Loucy (cell line): ENCODE measurements around the gene PTCH1.

ENCODE experiments used
- H2AFZ ChIP-seq: fragments of 200-600 bp; sonication (generic); 2 replicates; pipeline ENCODE4 v1.6.0; 2016; ENCODE audit warnings: antibody characterized with exemption, mild to moderate bottlenecking, low read length, moderate library complexity
- H3F3A ChIP-seq: fragments of 200-600 bp; 2 replicates; pipeline ENCODE4 v1.6.0; 2016; ENCODE audit warnings: antibody characterized with exemption, low read depth, mild to moderate bottlenecking
- H3K27me3 ChIP-seq: fragments of 200-600 bp; sonication (generic); 2 replicates; pipeline ENCODE4 v1.6.1; 2014; ENCODE audit warnings: low read length, mild to moderate bottlenecking; ENCODE audit not compliant: insufficient read depth, poor library complexity, severe bottlenecking
- H3K36me3 ChIP-seq: fragments of 200-600 bp; sonication (generic); 2 replicates; pipeline ENCODE4 v1.6.1; 2016; ENCODE audit warnings: low read length; ENCODE audit not compliant: insufficient read depth
- H3K4me1 ChIP-seq: fragments of 200-600 bp; sonication (generic); 2 replicates; pipeline ENCODE4 v1.5.1; 2014; ENCODE audit warnings: low read length, mild to moderate bottlenecking; ENCODE audit not compliant: insufficient read depth, poor library complexity, severe bottlenecking
- H3K4me2 ChIP-seq: fragments of 200-600 bp; sonication (generic); 2 replicates; pipeline ENCODE4 v1.6.0; 2014; ENCODE audit warnings: antibody characterized with exemption, low read length, low read depth, mild to moderate bottlenecking; ENCODE audit not compliant: poor library complexity, severe bottlenecking
- H3K4me3 ChIP-seq: fragments of 200-600 bp; sonication (generic); 2 replicates; pipeline ENCODE4 v1.5.1; 2014; ENCODE audit warnings: low read length, mild to moderate bottlenecking, mixed read lengths; ENCODE audit not compliant: poor library complexity, severe bottlenecking
- H3K79me2 ChIP-seq: fragments of 200-600 bp; sonication (generic); 2 replicates; pipeline ENCODE4 v1.6.1; 2014; ENCODE audit warnings: low read length; ENCODE audit not compliant: insufficient read depth
- H3K9ac ChIP-seq: fragments of 200-600 bp; sonication (generic); 2 replicates; pipeline ENCODE4 v1.6.0; 2014; ENCODE audit warnings: mild to moderate bottlenecking, low read depth, low read length, moderate library complexity; ENCODE audit not compliant: poor library complexity, severe bottlenecking
- H3K9me2 ChIP-seq: fragments of 200-600 bp; sonication (generic); replicated peaks from 2 replicates; pipeline ENCODE4 v1.6.1; 2016; ENCODE audit warnings: low read depth, low read length, mixed read lengths
- H3K9me3 ChIP-seq: fragments of 200-600 bp; sonication (generic); 2 replicates; pipeline ENCODE4 v1.6.1; 2014; ENCODE audit warnings: mild to moderate bottlenecking, antibody characterized with exemption, low read length, low read depth; ENCODE audit not compliant: insufficient read depth
- H4K20me1 ChIP-seq: fragments of 200-600 bp; sonication (generic); 2 replicates; pipeline ENCODE4 v1.6.0; 2014; ENCODE audit warnings: antibody characterized with exemption, low read length, mild to moderate bottlenecking; ENCODE audit not compliant: insufficient read depth, poor library complexity, severe bottlenecking
- EZH2phosphoT487 ChIP-seq: fragments of 200-600 bp; IDR thresholded peaks from 2 replicates; pipeline ENCODE4 v1.6.1; 2018; ENCODE audit warnings: antibody characterized with exemption, mild to moderate bottlenecking, moderate library complexity, borderline replicate concordance
- TF ChIP-seq, protein P1 (sequence below): fragments of 200-600 bp; sonication (generic); conservative IDR thresholded peaks from 2 replicates; pipeline ENCODE4 v1.5.1; 2014; ENCODE audit warnings: mild to moderate bottlenecking, antibody characterized with exemption, low read length

The PTCH1 gene

DNA sequence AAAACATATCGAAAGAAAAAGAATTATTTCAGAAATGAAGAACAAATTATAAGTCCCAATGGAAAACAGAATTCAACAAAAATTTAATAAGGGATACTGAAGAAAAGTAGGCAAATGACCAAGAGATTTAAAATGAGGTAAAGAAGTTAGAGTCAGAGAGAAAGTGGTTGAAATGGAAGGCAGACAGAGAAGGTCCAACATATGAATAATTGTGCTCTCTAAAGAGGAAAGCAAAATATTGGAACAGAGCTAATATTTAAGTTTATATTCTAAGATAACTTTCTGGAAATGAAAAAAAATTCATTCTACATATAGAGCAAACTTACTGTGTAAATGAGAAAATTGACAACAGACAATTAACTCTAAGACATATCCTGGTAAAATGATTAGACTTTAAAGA lies 94.1 kb downstream of the PTCH1 start:
- Histone ChIP-seq H3K4me3 (no peak overlapping the region), H3K9me3 (peaks cover 11% of the 10 kb centered on the region; the same call in 1 of the 2 replicates), H3K9ac (no peak overlapping the region), H3K4me2 (no peak overlapping the region), H3K36me3 (peaks cover 3% of the 10 kb centered on the region; the same call in 1 of the 2 replicates), H3K27me3 (no peaks in the 10 kb centered on the region), H3K4me1 (peaks cover 3% of the 10 kb centered on the region), H3F3A (no peaks in the 10 kb centered on the region), H3K9me2 (no peaks in the 10 kb centered on the region), H4K20me1 (no peaks in the 10 kb centered on the region), H3K79me2 (peaks cover 13% of the 10 kb centered on the region; the same call in 1 of the 2 replicates), H2AFZ (no peak overlapping the region)
- TF ChIP-seq, protein P1, sequence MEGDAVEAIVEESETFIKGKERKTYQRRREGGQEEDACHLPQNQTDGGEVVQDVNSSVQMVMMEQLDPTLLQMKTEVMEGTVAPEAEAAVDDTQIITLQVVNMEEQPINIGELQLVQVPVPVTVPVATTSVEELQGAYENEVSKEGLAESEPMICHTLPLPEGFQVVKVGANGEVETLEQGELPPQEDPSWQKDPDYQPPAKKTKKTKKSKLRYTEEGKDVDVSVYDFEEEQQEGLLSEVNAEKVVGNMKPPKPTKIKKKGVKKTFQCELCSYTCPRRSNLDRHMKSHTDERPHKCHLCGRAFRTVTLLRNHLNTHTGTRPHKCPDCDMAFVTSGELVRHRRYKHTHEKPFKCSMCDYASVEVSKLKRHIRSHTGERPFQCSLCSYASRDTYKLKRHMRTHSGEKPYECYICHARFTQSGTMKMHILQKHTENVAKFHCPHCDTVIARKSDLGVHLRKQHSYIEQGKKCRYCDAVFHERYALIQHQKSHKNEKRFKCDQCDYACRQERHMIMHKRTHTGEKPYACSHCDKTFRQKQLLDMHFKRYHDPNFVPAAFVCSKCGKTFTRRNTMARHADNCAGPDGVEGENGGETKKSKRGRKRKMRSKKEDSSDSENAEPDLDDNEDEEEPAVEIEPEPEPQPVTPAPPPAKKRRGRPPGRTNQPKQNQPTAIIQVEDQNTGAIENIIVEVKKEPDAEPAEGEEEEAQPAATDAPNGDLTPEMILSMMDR: no peak
- no peak for TF ChIP-seq EZH2phosphoT487

DNA sequence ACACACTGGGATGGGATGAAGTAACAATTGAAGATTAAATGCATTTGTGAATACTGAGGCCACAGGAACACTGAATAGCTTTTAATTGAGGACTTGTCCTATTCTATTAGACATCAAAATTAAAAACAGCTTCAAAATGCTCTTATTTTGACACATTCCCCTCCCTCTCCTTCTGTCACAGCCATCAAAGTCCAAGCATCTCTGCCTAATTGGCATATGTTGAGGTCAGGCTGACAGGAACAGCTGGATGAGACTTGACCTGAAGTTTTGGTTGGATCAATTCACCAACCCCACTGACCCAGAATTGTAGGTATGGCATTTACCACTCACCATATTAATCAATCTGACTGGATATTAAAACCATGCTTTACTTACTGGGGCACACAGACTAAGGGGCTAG lies 96.3 kb downstream of the PTCH1 start:
- no peaks in the 10 kb centered on the region for H3K27me3 ChIP-seq
- H3K79me2 ChIP-seq: peaks cover 10% of the 10 kb centered on the region; the same call in 1 of the 2 replicates
- H3K9me2 ChIP-seq: no peaks in the 10 kb centered on the region
- H3K36me3 ChIP-seq: peaks cover 3% of the 10 kb centered on the region; the same call in 1 of the 2 replicates
- H3K4me2 ChIP-seq: no peak overlapping the region
- no peak overlapping the region for H3K9ac ChIP-seq
- no peak overlapping the region for H2AFZ ChIP-seq
- H3K4me3 ChIP-seq: no peak overlapping the region
- no peaks in the 10 kb centered on the region for H4K20me1 ChIP-seq
- H3F3A ChIP-seq: no peaks in the 10 kb centered on the region
- no peak for TF ChIP-seq EZH2phosphoT487
- TF ChIP-seq, protein P1: no peak
- H3K4me1 ChIP-seq: peaks cover 1% of the 10 kb centered on the region
- peaks cover 11% of the 10 kb centered on the region; the same call in 1 of the 2 replicates for H3K9me3 ChIP-seq

DNA sequence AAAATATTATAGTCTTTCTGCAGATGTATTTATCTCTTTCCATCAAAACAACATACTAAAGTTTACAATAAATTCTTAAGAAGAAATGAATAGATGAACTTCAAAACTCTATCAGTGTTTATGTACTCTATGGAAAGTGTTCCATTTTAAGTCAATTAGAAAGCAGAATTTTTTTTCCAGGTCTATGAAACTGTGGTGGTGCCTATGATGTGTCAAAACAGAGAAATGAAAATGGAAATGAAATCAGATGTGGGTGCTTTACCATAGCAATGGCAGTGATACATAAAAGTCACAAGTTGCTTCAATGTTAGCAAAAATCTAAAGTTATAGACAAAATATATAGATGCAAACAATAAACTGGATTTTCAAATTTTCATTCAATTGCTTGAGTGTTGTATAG lies 97.3 kb downstream of the PTCH1 start:
- H3K4me1 ChIP-seq: no peaks in the 10 kb centered on the region
- no peak overlapping the region for H3K4me3 ChIP-seq
- peaks cover 2% of the 10 kb centered on the region; the same call in 1 of the 2 replicates for H3K79me2 ChIP-seq
- H3K9me3 ChIP-seq: peaks cover 11% of the 10 kb centered on the region; the same call in 1 of the 2 replicates
- TF ChIP-seq, protein P1: no peak
- no peak for TF ChIP-seq EZH2phosphoT487
- H3K4me2 ChIP-seq: no peak overlapping the region
- no peak overlapping the region for H3K9ac ChIP-seq
- no peaks in the 10 kb centered on the region for H4K20me1 ChIP-seq
- H3K36me3 ChIP-seq: peaks cover 3% of the 10 kb centered on the region; the same call in 1 of the 2 replicates
- H3F3A ChIP-seq: no peaks in the 10 kb centered on the region
- no peak overlapping the region for H2AFZ ChIP-seq
- H3K9me2 ChIP-seq: no peaks in the 10 kb centered on the region
- no peaks in the 10 kb centered on the region for H3K27me3 ChIP-seq
